ENCODE results near the gene UQCR10.

UQCR10 gene

DNA sequence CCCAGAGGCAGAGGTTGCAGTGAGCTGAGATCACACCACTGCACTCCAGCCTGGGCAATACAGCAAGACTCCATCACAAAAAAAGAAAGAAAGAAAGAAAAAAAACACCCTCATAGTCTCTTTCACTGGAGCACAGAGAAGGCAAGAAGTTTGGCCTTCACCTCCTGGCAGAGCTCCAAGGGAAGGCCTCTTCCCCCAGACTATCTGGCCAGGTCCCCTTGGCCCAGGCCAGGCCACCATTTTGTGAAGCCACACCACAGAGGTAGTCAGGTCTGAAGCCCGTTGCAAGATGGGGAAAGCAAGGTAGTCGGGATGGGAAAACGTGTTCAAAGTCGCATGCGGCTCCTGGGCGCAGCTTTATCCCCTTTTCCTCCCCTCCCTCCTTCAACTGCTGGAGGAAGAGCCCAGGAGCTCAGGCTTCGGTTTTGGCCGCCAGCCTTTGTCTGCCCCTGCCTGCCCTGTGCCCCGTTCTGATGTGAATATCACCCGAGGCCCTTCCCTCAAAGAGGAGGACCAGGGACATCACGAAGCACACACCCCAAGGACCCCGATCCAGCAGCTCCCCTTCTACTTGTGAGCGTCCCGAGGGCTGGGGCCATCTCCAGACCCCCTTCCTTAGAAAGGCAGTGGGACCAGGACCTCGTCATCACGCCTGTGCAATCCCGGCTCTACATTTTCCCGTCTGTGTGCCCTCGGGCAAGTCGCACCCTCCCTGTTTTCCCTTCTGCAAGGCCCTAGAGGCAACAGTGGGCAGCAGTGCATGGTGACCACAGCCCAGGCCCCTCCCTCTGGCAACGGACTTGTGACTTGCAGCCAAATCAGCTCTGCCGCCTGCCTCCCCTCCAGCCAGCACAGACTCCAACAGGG, 29.7 kb upstream of the UQCR10 start:
- no peaks in the 10 kb centered on the region for H3K36me3 ChIP-seq (ENCODE audit: control insufficient read depth, insufficient read depth, low read length)
- no peaks in the 10 kb centered on the region for H3K9me3 ChIP-seq (ENCODE audit: control insufficient read depth, insufficient read depth, low read length)
- H3K4me1 ChIP-seq (ENCODE audit: control insufficient read depth, insufficient read depth, low read length): no peaks in the 10 kb centered on the region
- no peaks in the 10 kb centered on the region for H3K27me3 ChIP-seq (ENCODE audit: control insufficient read depth, insufficient read depth, low read length)
- no CpG with 5 or more reads among the region's 22 CpGs for WGBS (ENCODE audit: insufficient coverage, insufficient read length)
- H3K27ac ChIP-seq (ENCODE audit: low read length): no peak overlapping the region
- no peak for DNase-seq (ENCODE audit: low read depth, low spot score)
- H3K4me3 ChIP-seq (ENCODE audit: low read length): no peak overlapping the region

DNA sequence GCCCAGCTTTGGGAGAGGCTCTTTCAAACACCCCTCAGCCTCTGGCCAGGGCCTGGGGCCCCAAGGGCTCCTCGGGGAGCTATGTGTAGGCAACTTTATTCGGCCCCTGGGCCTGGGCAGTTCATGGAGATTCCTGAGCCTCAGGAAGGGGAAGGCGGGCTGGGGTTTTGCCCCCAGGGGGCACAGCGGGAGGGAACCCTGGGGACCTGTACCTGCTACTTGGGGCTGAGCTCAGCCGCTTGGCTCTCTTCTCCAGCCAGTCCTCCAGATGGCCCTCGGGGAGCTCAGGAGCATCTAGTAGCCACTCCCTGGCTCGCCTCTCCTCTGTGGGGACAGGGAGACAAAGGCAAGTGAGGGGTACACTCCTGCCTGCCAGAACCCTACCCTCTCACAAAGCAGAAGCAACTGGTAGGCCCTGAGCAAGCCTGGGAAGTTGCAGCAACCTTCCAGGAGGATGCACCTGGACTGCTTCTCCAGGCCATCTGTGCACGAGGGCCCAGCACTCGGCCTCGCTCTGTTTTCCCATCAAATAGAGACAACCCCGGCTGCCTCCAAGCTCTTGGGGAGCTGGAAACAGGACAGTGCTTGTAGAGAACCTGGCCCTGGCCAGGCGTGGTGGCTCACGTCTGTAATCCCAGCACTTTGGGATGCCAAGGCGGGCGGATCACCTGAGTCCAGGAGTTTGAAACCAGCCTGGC, 28.9 kb upstream of the UQCR10 start:
- Histone ChIP-seq H3K27ac (ENCODE audit: low read length) (no peak overlapping the region), H3K27me3 (ENCODE audit: control insufficient read depth, insufficient read depth, low read length) (no peaks in the 10 kb centered on the region), H3K36me3 (ENCODE audit: control insufficient read depth, insufficient read depth, low read length) (no peaks in the 10 kb centered on the region), H3K4me3 (ENCODE audit: low read length) (no peak overlapping the region), H3K4me1 (ENCODE audit: control insufficient read depth, insufficient read depth, low read length) (no peaks in the 10 kb centered on the region), H3K9me3 (ENCODE audit: control insufficient read depth, insufficient read depth, low read length) (no peaks in the 10 kb centered on the region)
- DNase-seq (ENCODE audit: low read depth, low spot score): no peak
- no CpG with 5 or more reads among the region's 15 CpGs for WGBS (ENCODE audit: insufficient coverage, insufficient read length)

- Histone ChIP-seq H3K27me3 (ENCODE audit: control insufficient read depth, insufficient read depth, low read length) (no peaks in the 10 kb centered on the region), H3K9me3 (ENCODE audit: control insufficient read depth, insufficient read depth, low read length) (no peaks in the 10 kb centered on the region), H3K27ac (ENCODE audit: low read length) (no peak overlapping the region), H3K36me3 (ENCODE audit: control insufficient read depth, insufficient read depth, low read length) (no peaks in the 10 kb centered on the region), H3K4me1 (ENCODE audit: control insufficient read depth, insufficient read depth, low read length) (no peaks in the 10 kb centered on the region), H3K4me3 (ENCODE audit: low read length) (no peak overlapping the region)
- DNase-seq (ENCODE audit: low read depth, low spot score): no peak
- no CpG with 5 or more reads among the region's 17 CpGs for WGBS (ENCODE audit: insufficient coverage, insufficient read length)
Measured at GRCh38 chr22:29739346-29739875, 27.8 kb upstream of the UQCR10 start.

GRCh38 chr22:29740216-29740615, 27.0 kb upstream of the UQCR10 start:
- no peaks in the 10 kb centered on the region for H3K36me3 ChIP-seq (ENCODE audit: control insufficient read depth, insufficient read depth, low read length)
- WGBS (ENCODE audit: insufficient coverage, insufficient read length): no CpG with 5 or more reads among the region's 5 CpGs
- no peaks in the 10 kb centered on the region for H3K9me3 ChIP-seq (ENCODE audit: control insufficient read depth, insufficient read depth, low read length)
- H3K27ac ChIP-seq (ENCODE audit: low read length): no peak overlapping the region
- H3K27me3 ChIP-seq (ENCODE audit: control insufficient read depth, insufficient read depth, low read length): no peaks in the 10 kb centered on the region
- H3K4me1 ChIP-seq (ENCODE audit: control insufficient read depth, insufficient read depth, low read length): no peaks in the 10 kb centered on the region
- no peak for DNase-seq (ENCODE audit: low read depth, low spot score)
- H3K4me3 ChIP-seq (ENCODE audit: low read length): no peak overlapping the region

DNA sequence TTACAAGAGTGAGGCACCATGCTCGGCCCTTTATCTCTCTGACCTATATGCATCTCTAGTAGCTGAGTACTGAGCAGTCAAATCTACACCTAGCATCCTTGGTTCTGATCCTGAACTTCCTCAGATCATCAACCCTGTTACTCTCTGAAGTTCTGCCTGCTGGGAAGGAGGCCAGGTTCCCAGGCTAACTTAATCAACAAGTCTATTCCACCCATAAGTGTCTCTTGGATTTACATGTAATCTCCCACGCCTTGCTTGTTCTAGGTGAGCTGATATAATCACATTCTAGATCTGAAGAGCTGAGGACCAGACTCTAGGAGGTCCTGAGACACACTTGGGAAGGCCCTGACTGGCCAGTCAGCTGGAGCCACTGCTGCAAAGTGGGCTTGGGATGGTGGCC, 25.2 kb upstream of the UQCR10 start:
- Histone ChIP-seq H3K4me1 (ENCODE audit: control insufficient read depth, insufficient read depth, low read length) (no peaks in the 10 kb centered on the region), H3K27me3 (ENCODE audit: control insufficient read depth, insufficient read depth, low read length) (no peaks in the 10 kb centered on the region), H3K9me3 (ENCODE audit: control insufficient read depth, insufficient read depth, low read length) (no peaks in the 10 kb centered on the region), H3K4me3 (ENCODE audit: low read length) (no peak overlapping the region), H3K36me3 (ENCODE audit: control insufficient read depth, insufficient read depth, low read length) (no peaks in the 10 kb centered on the region), H3K27ac (ENCODE audit: low read length) (no peak overlapping the region)
- no CpG with 5 or more reads among the region's 2 CpGs for WGBS (ENCODE audit: insufficient coverage, insufficient read length)
- DNase-seq (ENCODE audit: low read depth, low spot score): no peak

DNA sequence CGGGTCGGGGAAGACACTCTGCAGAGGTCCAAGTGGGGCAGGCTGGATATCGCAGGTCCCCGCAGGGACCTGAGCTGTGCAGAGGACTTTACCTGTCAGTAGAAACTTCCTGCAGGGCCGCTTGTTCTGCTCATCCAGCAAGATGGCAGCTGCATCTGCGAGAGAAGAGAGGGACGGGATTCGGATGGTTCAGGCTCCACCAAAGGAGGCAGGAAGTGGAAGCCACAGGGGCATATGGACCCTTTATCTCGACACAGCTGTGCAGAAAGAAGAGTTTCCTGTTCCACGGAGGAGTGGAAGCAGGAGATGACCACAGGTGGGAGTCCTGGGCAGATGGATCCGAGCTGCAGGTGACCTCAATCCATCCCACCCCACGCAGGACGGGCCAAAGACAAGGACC, 24.8 kb upstream of the UQCR10 start:
- DNase-seq (ENCODE audit: low read depth, low spot score): no peak
- Histone ChIP-seq H3K4me1 (ENCODE audit: control insufficient read depth, insufficient read depth, low read length) (no peaks in the 10 kb centered on the region), H3K9me3 (ENCODE audit: control insufficient read depth, insufficient read depth, low read length) (no peaks in the 10 kb centered on the region), H3K27ac (ENCODE audit: low read length) (no peak overlapping the region), H3K4me3 (ENCODE audit: low read length) (no peak overlapping the region), H3K36me3 (ENCODE audit: control insufficient read depth, insufficient read depth, low read length) (no peaks in the 10 kb centered on the region), H3K27me3 (ENCODE audit: control insufficient read depth, insufficient read depth, low read length) (no peaks in the 10 kb centered on the region)
- no CpG with 5 or more reads among the region's 13 CpGs for WGBS (ENCODE audit: insufficient coverage, insufficient read length)

DNA sequence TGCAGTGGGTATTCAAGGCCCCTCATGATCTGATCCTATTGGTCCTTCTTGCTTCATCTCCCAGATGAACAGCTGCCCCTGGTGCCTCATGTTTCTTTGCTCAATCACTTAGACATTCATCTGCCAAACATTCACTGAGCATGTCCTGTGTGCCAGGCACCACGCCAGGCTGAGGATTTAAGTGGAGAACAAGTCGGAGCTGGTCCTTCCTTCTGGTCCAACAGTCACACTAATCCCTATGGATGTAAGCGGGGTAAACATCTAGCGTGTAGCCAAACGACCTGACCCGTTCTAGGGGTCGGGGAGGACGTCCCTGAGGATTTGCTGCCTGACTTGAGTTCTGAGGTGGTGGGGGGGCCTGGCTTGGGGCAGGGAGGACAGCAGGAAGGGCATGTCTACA, 22.3 kb upstream of the UQCR10 start:
- no peaks in the 10 kb centered on the region for H3K36me3 ChIP-seq (ENCODE audit: control insufficient read depth, insufficient read depth, low read length)
- H3K9me3 ChIP-seq (ENCODE audit: control insufficient read depth, insufficient read depth, low read length): no peaks in the 10 kb centered on the region
- no peak overlapping the region for H3K27ac ChIP-seq (ENCODE audit: low read length)
- no peaks in the 10 kb centered on the region for H3K27me3 ChIP-seq (ENCODE audit: control insufficient read depth, insufficient read depth, low read length)
- H3K4me3 ChIP-seq (ENCODE audit: low read length): no peak overlapping the region
- H3K4me1 ChIP-seq (ENCODE audit: control insufficient read depth, insufficient read depth, low read length): no peaks in the 10 kb centered on the region
- WGBS (ENCODE audit: insufficient coverage, insufficient read length): no CpG with 5 or more reads among the region's 8 CpGs
- DNase-seq (ENCODE audit: low read depth, low spot score): no peak

- no peak for DNase-seq (ENCODE audit: low read depth, low spot score)
- no peaks in the 10 kb centered on the region for H3K9me3 ChIP-seq (ENCODE audit: control insufficient read depth, insufficient read depth, low read length)
- no peak overlapping the region for H3K27ac ChIP-seq (ENCODE audit: low read length)
- H3K27me3 ChIP-seq (ENCODE audit: control insufficient read depth, insufficient read depth, low read length): no peaks in the 10 kb centered on the region
- H3K4me3 ChIP-seq (ENCODE audit: low read length): no peak overlapping the region
- H3K36me3 ChIP-seq (ENCODE audit: control insufficient read depth, insufficient read depth, low read length): no peaks in the 10 kb centered on the region
- no CpG with 5 or more reads among the region's 7 CpGs for WGBS (ENCODE audit: insufficient coverage, insufficient read length)
- H3K4me1 ChIP-seq (ENCODE audit: control insufficient read depth, insufficient read depth, low read length): no peaks in the 10 kb centered on the region
Measured at GRCh38 chr22:29747832-29748231, 19.3 kb upstream of the UQCR10 start.

- Histone ChIP-seq H3K27me3 (ENCODE audit: control insufficient read depth, insufficient read depth, low read length) (no peaks in the 10 kb centered on the region), H3K27ac (ENCODE audit: low read length) (no peak overlapping the region), H3K9me3 (ENCODE audit: control insufficient read depth, insufficient read depth, low read length) (no peaks in the 10 kb centered on the region), H3K4me1 (ENCODE audit: control insufficient read depth, insufficient read depth, low read length) (no peaks in the 10 kb centered on the region), H3K4me3 (ENCODE audit: low read length) (no peak overlapping the region), H3K36me3 (ENCODE audit: control insufficient read depth, insufficient read depth, low read length) (no peaks in the 10 kb centered on the region)
- DNase-seq (ENCODE audit: low read depth, low spot score): no peak
- WGBS (ENCODE audit: insufficient coverage, insufficient read length): no CpG with 5 or more reads among the region's 9 CpGs
Measured at GRCh38 chr22:29748248-29748893, 18.8 kb upstream of the UQCR10 start.

DNA sequence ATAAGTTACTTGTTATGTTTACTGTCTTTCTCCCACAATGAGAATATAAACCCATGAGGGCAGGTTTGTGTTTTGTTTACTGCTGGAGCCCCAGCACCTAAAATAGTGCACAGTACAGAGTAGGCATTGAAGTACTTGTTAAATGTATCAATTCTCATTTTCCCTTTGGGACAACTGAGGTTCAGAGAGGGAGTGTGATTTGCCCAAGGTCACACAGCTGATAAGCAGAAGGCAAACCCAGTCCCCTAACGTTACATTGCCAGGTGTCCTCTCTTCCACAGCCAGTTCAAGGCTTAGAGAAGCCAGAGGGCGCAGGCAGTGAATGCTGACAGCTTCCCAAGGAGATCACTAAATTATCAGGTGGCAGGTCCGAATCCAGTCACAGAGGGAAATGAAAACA, 17.1 kb upstream of the UQCR10 start:
- DNase-seq (ENCODE audit: low read depth, low spot score): no peak
- Histone ChIP-seq H3K4me3 (ENCODE audit: low read length) (no peak overlapping the region), H3K36me3 (ENCODE audit: control insufficient read depth, insufficient read depth, low read length) (no peaks in the 10 kb centered on the region), H3K27ac (ENCODE audit: low read length) (no peak overlapping the region), H3K27me3 (ENCODE audit: control insufficient read depth, insufficient read depth, low read length) (no peaks in the 10 kb centered on the region), H3K4me1 (ENCODE audit: control insufficient read depth, insufficient read depth, low read length) (no peaks in the 10 kb centered on the region), H3K9me3 (ENCODE audit: control insufficient read depth, insufficient read depth, low read length) (no peaks in the 10 kb centered on the region)
- WGBS (ENCODE audit: insufficient coverage, insufficient read length): no CpG with 5 or more reads among the region's 3 CpGs
